WERI-Rb-1 (cell line): ENCODE data around the gene MAGEA2B.
A peak's percentile ranks its signal among the peaks of the same experiment; 100 is the strongest.
"Not testable (repeated sequence)": the region's sequence is repeated elsewhere in the genome, so short reads cannot be mapped to it uniquely, and the experiment has no call there.

Experiments
- DNase-seq: peaks from one replicate; pipeline ENCODE4 v3.0.0-alpha.2; 2020
- H3K27ac ChIP-seq: fragments of 250-450 bp; sonication (Bioruptor Pico); 2 replicates; pipeline ENCODE4 v1.5.1; 2020; ENCODE audit warnings: mild to moderate bottlenecking, moderate library complexity
- H3K27me3 ChIP-seq: fragments of 250-450 bp; sonication (Bioruptor Pico); 2 replicates; pipeline ENCODE4 v1.5.1; 2021; ENCODE audit warnings: mild to moderate bottlenecking, low read depth, moderate library complexity; ENCODE audit not compliant: insufficient read depth, severe bottlenecking
- H3K36me3 ChIP-seq: fragments of 250-450 bp; sonication (Bioruptor Pico); 2 replicates; pipeline ENCODE4 v1.5.1; 2020; ENCODE audit warnings: mild to moderate bottlenecking, moderate library complexity
- H3K4me3 ChIP-seq: 2 replicates; pipeline ENCODE4 v1.5.1; 2011; ENCODE audit warnings: low read depth, mild to moderate bottlenecking, control low read depth, low read length
- H3K9me3 ChIP-seq: fragments of 250-450 bp; sonication (Bioruptor Pico); 2 replicates; pipeline ENCODE4 v1.5.1; 2021; ENCODE audit warnings: mild to moderate bottlenecking, moderate library complexity; ENCODE audit not compliant: severe bottlenecking
- CTCF ChIP-seq: IDR thresholded peaks from 2 replicates; pipeline ENCODE4 v1.5.1; 2011; ENCODE audit warnings: low read depth, mild to moderate bottlenecking, control low read depth, inconsistent platforms, low read length

Gene MAGEA2B

GRCh38 chrX:152725409-152725808, 11.0 kb downstream of the MAGEA2B start:
- no peaks in the 10 kb centered on the region for H3K36me3 ChIP-seq

GRCh38 chrX:152733261-152733975, 19.0 kb downstream of the MAGEA2B start, which contains the start of the genes CSAG1 and MAGEA12:
CSAG1 (minus strand) TSS chrX:152733721; CDS start chrX:152732460, 1,261 bp downstream.
MAGEA12 (plus strand) TSS chrX:152733757; CDS start chrX:152736162, 2,405 bp downstream.
- no peak for DNase-seq
- no peaks in the 10 kb centered on the region for H3K9me3 ChIP-seq
- H3K4me3 ChIP-seq: peak within 1 kb of the TSS; percentile 21; the same call in 1 of the 2 replicates
- peaks cover 80% of the 10 kb centered on the region for H3K27me3 ChIP-seq
- no peak within 1 kb of the TSS for H3K27ac ChIP-seq
- TF ChIP-seq CTCF: no peak
- H3K36me3 ChIP-seq: no peaks in the 10 kb centered on the region

More at GRCh38 chrX:152725409-152725808, 11.0 kb downstream of the MAGEA2B start:
- no peaks in the 10 kb centered on the region for H3K9me3 ChIP-seq
- no peak for TF ChIP-seq CTCF
- no peak overlapping the region for H3K4me3 ChIP-seq
- H3K27ac ChIP-seq: no peak overlapping the region
- no peak for DNase-seq
- peaks cover 40% of the 10 kb centered on the region for H3K27me3 ChIP-seq

- H3K4me3 ChIP-seq, DNase-seq, H3K36me3 ChIP-seq, H3K27ac ChIP-seq, H3K9me3 ChIP-seq: not testable (repeated sequence)
- H3K27me3 ChIP-seq: peaks cover 84% of the 10 kb centered on the region
These were observed 19.9 kb downstream of the MAGEA2B start for GRCh38 chrX:152734143-152734858.

GRCh38 chrX:152735101-152735500, 20.7 kb downstream of the MAGEA2B start:
- Histone ChIP-seq H3K27me3 (peaks cover 81% of the 10 kb centered on the region), H3K36me3 (no peaks in the 10 kb centered on the region), H3K4me3 (no peak overlapping the region), H3K9me3 (no peaks in the 10 kb centered on the region), H3K27ac (no peak overlapping the region)
- TF ChIP-seq CTCF: no peak
- no peak for DNase-seq

GRCh38 chrX:152735860-152736511, 21.6 kb downstream of the MAGEA2B start:
- no peak overlapping the region for H3K4me3 ChIP-seq
- H3K9me3 ChIP-seq: no peaks in the 10 kb centered on the region
- no peak overlapping the region for H3K27ac ChIP-seq
- H3K36me3 ChIP-seq: no peaks in the 10 kb centered on the region
- TF ChIP-seq CTCF: no peak
- no peak for DNase-seq
- peaks cover 77% of the 10 kb centered on the region for H3K27me3 ChIP-seq

GRCh38 chrX:152736528-152736927, 22.1 kb downstream of the MAGEA2B start:
- not testable (repeated sequence) for H3K36me3 ChIP-seq, DNase-seq, H3K27ac ChIP-seq, H3K9me3 ChIP-seq, H3K4me3 ChIP-seq
- H3K27me3 ChIP-seq: peaks cover 71% of the 10 kb centered on the region
